Cardiac muscle cell (in vitro differentiated cells and primary cell): Measurements from ENCODE around the gene CCDC150. TPM values are rescaled to one million over a fixed set of nuclear protein-coding genes. Genes with fewer than 3 reads are reported as not detected.
A peak's percentile ranks its signal among the peaks of the same experiment; 100 is the strongest.

Source experiments
- DNase-seq, 2 donors: peaks; one replicate each; pipeline versions ENCODE4 v3.0.0 to v3.0.0-alpha.2; 2010 to 2017; ENCODE audit warnings: low read depth in 1 of 2, low spot score in 1 of 2
- H3K27ac ChIP-seq: fragments of 200-600 bp; sonication (generic); 2 replicates; pipeline ENCODE4 v1.5.1; 2016
- H3K27me3 ChIP-seq: fragments of 200-600 bp; sonication (generic); 2 replicates; pipeline ENCODE4 v1.6.0; 2016; ENCODE audit warnings: control low read depth
- H3K36me3 ChIP-seq: fragments of 200-600 bp; sonication (generic); 2 replicates; pipeline ENCODE4 v1.5.1; 2016; ENCODE audit warnings: control low read depth
- H3K4me1 ChIP-seq: fragments of 200-600 bp; sonication (generic); 2 replicates; pipeline ENCODE4 v1.8.1; 2017; ENCODE audit warnings: low read depth, mild to moderate bottlenecking, mixed run types
- H3K4me3 ChIP-seq: fragments of 200-600 bp; sonication (generic); 2 replicates; pipeline ENCODE4 v1.5.1; 2016; ENCODE audit warnings: mild to moderate bottlenecking
- H3K9me3 ChIP-seq: fragments of 200-600 bp; sonication (generic); 2 replicates; pipeline ENCODE4 v1.5.1; 2017; ENCODE audit warnings: low read depth, mild to moderate bottlenecking, control low read depth
- CTCF ChIP-seq: IDR thresholded peaks from 2 replicates; pipeline ENCODE4 v1.5.1; 2012; ENCODE audit warnings: low read depth, mild to moderate bottlenecking, low read length
- polyA plus RNA-seq: library from polyadenylated mRNA; unstranded; fragments of >200 nt; fragmentation: Nextera tagmentation; extraction: Ambion mirVana; gene quantifications from 2 replicates; pipeline ENCODE4 v1.2.1, GENCODE V29; 2016
- total RNA-seq: library from RNA; depleted of rRNA; stranded (reverse); fragments of >200 nt; gene quantifications from 2 replicates; pipeline ENCODE4 v1.2.3, GENCODE V29; 2016

Gene CCDC150
- total and polyA plus RNA-seq, 2 experiments from 2014 or later: 6.1 to 8.0 TPM

GRCh38 chr2:196750291-196750923 lies 110.9 kb downstream of the CCDC150 start:
- TF ChIP-seq CTCF: no peak
- H3K36me3 ChIP-seq: no peaks in the 10 kb centered on the region
- H3K4me1 ChIP-seq: no peaks in the 10 kb centered on the region
- H3K9me3 ChIP-seq: no peaks in the 10 kb centered on the region
- no peak overlapping the region for H3K4me3 ChIP-seq
- H3K27ac ChIP-seq: no peak overlapping the region
- DNase-seq: no peak
- no peaks in the 10 kb centered on the region for H3K27me3 ChIP-seq

GRCh38 chr2:196750977-196751631 lies 111.6 kb downstream of the CCDC150 start:
- Histone ChIP-seq H3K9me3 (no peaks in the 10 kb centered on the region), H3K27me3 (no peaks in the 10 kb centered on the region), H3K36me3 (no peaks in the 10 kb centered on the region), H3K27ac (no peak overlapping the region), H3K4me1 (no peaks in the 10 kb centered on the region), H3K4me3 (no peak overlapping the region)
- peak; percentile 63 to 81 for DNase-seq
- peak; percentile 91 for TF ChIP-seq CTCF

- TF ChIP-seq CTCF: peak; percentile 44
- no peak overlapping the region for H3K27ac ChIP-seq
Observed at GRCh38 chr2:196758474-196759377, 119.2 kb downstream of the CCDC150 start.

GRCh38 chr2:196759378-196759706 lies 119.8 kb downstream of the CCDC150 start:
- no peak for TF ChIP-seq CTCF
- H3K9me3 ChIP-seq: no peaks in the 10 kb centered on the region
- no peaks in the 10 kb centered on the region for H3K27me3 ChIP-seq
- H3K4me1 ChIP-seq: no peaks in the 10 kb centered on the region
- DNase-seq: peak in 1 of 2 donors; percentile 31
- peaks cover 16% of the 10 kb centered on the region for H3K36me3 ChIP-seq
- no peak overlapping the region for H3K4me3 ChIP-seq
- no peak overlapping the region for H3K27ac ChIP-seq

More at GRCh38 chr2:196758474-196759377, 119.2 kb downstream of the CCDC150 start:
- Histone ChIP-seq H3K4me3 (no peak overlapping the region), H3K9me3 (no peaks in the 10 kb centered on the region), H3K4me1 (no peaks in the 10 kb centered on the region), H3K27me3 (no peaks in the 10 kb centered on the region), H3K36me3 (peaks cover 12% of the 10 kb centered on the region)
- peak in 1 of 2 donors; percentile 50 for DNase-seq

GRCh38 chr2:196767101-196767500 lies 127.6 kb downstream of the CCDC150 start:
- Histone ChIP-seq H3K4me3 (no peak overlapping the region), H3K27me3 (no peaks in the 10 kb centered on the region), H3K4me1 (no peaks in the 10 kb centered on the region), H3K27ac (no peak overlapping the region), H3K9me3 (no peaks in the 10 kb centered on the region), H3K36me3 (peaks cover 63% of the 10 kb centered on the region)
- TF ChIP-seq CTCF: no peak
- DNase-seq: no peak

Other genes with a start within 250 kb of the CCDC150 start
- gene HECW2, start 46.2 kb upstream of the CCDC150 start, total RNA-seq: 3.2 TPM in 2 replicates
- 1.2 and 1.6 TPM in 2 replicates for gene HECW2, start 46.2 kb upstream of the CCDC150 start, polyA plus RNA-seq
- 21.2 and 46.2 TPM in 2 replicates for gene GTF3C3, start 160.0 kb downstream of the CCDC150 start, total RNA-seq
- gene GTF3C3, start 160.0 kb downstream of the CCDC150 start, polyA plus RNA-seq: 27.2 and 34.8 TPM in 2 replicates
- gene C2orf66, start 169.6 kb downstream of the CCDC150 start, total RNA-seq: 0.27 TPM in 1 of 2 replicates, not detected in the other
- gene C2orf66, start 169.6 kb downstream of the CCDC150 start, polyA plus RNA-seq: 0.18 TPM in 1 of 2 replicates, not detected in the other